Keratinocyte (primary cell): ENCODE measurements around the gene SPATC1L.

Experiments
- EZH2 ChIP-seq: IDR thresholded peaks from one replicate; pipeline ENCODE4 v1.6.1; 2012; ENCODE audit warnings: inconsistent platforms, mild to moderate bottlenecking, low read length, moderate library complexity
- TF ChIP-seq, protein P1 (sequence below), 3 experiments: IDR thresholded peaks in 1 of 3; conservative IDR thresholded peaks in 1 of 3; optimal IDR thresholded peaks in 1 of 3; 2 replicates in 2 of 3; 3 replicates in 1 of 3; pipeline versions ENCODE3 to v1.5.1; 2011; ENCODE audit warnings: low read length in 3 of 3, mild to moderate bottlenecking in 3 of 3, moderate library complexity in 2 of 3, control low read depth in 1 of 3, inconsistent platforms in 1 of 3; ENCODE audit not compliant: insufficient read depth in 2 of 3; ENCODE audit errors: extremely low read depth in 1 of 3

DNA sequence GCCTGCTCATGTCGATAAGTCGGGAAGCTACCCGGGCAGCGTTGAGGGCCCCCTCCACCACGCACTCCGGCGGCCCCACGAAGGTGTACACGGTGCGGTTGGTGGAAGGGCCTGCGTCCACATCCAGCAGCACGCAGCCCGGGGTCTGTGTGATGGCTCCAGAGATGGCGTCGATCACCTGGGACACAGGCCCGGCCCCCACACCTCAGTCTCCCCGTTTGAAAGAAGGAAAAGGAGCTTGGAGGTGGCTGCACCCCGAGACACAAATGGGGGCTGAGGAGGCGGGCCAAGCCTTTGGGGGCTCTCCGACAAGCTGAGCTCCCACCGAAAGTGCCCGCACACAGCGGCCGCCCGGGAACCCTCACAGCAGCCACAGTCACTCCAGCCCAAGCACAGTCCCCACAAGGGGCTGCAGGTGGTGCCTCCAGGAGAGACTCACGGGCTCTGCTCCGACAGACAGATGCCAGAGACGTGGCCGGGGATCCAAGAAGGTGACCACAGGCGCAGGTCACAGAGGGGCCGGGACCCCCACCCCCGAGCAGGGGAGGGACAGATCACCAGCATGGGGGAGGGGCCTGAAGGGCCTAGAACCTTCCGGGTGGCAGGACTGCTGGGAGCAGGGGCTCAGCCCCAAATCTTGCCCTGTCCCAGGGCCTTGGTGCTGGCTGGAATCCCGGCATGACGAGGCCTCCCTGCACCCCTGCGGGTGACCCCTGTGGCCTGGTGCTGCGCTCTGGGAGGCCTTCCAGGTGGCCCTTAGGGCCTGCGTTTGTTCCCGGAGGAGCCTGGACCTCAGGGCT is 29.9 kb downstream of the SPATC1L start:
- TF ChIP-seq, protein P1, sequence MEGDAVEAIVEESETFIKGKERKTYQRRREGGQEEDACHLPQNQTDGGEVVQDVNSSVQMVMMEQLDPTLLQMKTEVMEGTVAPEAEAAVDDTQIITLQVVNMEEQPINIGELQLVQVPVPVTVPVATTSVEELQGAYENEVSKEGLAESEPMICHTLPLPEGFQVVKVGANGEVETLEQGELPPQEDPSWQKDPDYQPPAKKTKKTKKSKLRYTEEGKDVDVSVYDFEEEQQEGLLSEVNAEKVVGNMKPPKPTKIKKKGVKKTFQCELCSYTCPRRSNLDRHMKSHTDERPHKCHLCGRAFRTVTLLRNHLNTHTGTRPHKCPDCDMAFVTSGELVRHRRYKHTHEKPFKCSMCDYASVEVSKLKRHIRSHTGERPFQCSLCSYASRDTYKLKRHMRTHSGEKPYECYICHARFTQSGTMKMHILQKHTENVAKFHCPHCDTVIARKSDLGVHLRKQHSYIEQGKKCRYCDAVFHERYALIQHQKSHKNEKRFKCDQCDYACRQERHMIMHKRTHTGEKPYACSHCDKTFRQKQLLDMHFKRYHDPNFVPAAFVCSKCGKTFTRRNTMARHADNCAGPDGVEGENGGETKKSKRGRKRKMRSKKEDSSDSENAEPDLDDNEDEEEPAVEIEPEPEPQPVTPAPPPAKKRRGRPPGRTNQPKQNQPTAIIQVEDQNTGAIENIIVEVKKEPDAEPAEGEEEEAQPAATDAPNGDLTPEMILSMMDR (optimal IDR thresholded peaks at IDR 0.05 in 1 of 3, IDR thresholded peaks at IDR 0.05 in 1 of 3, conservative IDR thresholded peaks at IDR 0.05 in 1 of 3; ENCODE audit: extremely low read depth in 1 of 3, insufficient read depth in 2 of 3, low read length in 3 of 3), result no peak
- no peak for TF ChIP-seq EZH2
